Inflammatory macrophage treated with lipopolysaccharide for 1 hour (primary cell): ENCODE results near the gene COL6A2.
A peak's percentile ranks its signal among the peaks of the same experiment; 100 is the strongest.

Experiments
- DNase-seq, 2 donors: peaks; one replicate each; pipeline ENCODE4 v3.0.0-alpha.2; 2020 to 2022

Gene COL6A2

DNA sequence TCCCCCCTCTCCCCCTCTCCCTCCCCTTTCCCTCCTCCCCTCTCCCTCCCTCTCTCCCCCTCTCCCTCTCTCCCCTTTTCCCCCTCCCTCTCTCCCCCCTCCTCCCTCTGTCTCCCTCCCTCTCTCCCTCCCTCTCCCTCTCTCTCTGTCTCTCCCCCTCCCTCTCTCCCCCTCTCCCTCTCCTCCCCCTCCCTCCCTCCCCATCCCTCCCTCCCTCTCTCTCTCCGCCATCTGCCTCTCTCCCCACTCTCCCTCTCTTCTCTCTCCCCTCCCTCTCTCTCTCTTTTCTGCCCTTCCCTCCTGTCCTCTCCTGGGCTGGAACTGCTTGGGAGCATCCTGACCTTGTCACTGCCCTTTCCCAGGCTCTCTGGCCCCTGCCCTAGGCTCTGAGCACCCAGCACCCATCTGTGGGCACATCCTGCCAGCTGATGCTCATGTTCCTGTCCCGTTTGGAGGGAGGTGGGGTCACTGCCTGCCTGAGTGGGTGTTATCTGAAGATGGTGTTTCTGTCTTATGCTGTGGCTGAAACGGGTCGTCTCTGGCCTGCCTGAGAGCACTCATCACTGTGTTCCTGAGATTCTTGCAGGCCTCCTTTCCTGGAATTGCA is 46.7 kb downstream of the COL6A2 start:
- no peak for DNase-seq

GRCh38 chr21:46145159-46145839 is 47.4 kb downstream of the COL6A2 start:
- DNase-seq = no peak

DNA sequence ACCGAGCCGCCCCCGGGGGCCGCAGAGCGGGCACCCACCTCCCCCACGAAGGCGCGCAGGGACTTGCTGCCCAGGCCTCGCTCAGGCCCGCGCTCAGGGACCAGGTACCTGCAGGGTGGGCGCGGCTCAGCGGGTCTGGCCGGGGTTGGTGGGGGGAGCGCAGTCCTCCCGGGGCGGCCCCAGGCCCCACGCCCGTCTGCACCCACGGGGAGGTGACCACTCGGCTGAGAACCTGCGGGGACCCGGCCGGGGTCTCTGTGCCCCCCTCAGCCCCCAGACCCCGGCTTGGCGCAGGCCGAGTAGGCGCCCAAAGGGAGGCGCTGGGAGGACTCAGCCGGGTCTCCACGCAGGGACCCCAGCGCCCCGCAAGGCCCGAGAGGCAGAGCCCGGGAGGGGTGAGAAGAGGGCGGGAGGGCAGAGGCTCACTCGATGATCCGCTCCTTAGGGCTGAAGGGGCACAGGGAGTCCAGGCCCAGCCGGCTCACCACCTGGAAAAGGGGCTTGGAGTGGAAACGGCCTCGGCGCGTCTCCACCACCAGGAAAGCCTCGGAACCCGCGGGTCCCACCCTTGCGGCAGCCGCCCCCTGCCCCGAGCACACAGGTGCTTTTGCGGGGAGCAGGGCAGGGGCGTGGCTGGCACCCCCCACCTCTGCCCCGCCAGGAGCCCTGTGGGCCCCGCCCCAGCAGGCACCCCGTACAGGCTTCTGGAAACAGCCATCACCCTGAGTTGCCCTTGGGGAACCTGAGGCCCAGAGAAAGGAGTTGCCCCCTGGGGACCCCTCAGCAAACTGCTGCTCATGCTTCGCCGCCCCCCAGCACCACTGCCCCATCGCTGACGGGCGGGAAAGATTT is 48.2 kb downstream of the COL6A2 start:
- DNase-seq = no peak

GRCh38 chr21:46146856-46147255 is 48.9 kb downstream of the COL6A2 start:
- no peak for DNase-seq

DNA sequence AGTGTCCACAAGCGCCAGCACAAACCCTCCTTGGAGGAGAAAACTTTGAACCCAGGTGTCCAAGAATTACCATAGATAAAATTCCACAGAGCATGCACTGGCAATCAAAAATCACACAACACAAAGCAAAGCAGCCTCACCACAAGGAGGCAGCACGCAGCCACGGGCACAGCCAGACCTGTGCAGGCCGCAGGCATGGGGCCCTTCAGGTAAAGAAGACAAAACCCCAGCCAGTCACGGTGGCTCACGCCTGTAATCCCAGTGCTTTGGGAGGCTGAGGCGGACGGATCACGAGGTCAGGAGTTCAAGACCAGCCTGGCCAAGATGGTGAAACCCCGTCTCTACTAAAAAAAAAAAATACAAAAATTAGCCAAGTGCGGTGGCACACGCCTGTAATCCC is 49.5 kb downstream of the COL6A2 start:
- peak in 1 of 2 donors; percentile 2 for DNase-seq

DNA sequence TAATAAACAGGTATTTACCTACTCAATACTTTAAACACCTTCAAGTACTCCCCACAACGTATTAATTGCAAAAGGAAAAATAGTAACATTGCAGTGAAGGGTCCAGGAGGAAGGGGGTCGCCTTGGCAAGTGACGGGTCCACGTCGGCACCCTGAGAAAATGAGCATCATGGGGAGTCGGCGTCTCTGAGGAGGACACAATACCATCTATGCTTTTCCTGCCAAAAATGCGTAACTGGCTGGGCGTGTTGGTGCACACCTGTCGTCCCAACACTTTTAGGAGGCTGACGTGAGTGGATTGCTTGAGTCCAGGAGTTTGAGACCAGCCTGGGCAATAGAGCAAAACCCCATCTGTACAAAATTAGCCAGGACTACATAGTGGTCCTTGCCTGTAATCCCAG is 50.2 kb downstream of the COL6A2 start:
- no peak for DNase-seq

- no peak for DNase-seq
Observed at GRCh38 chr21:46149205-46149901, 51.4 kb downstream of the COL6A2 start.

DNA sequence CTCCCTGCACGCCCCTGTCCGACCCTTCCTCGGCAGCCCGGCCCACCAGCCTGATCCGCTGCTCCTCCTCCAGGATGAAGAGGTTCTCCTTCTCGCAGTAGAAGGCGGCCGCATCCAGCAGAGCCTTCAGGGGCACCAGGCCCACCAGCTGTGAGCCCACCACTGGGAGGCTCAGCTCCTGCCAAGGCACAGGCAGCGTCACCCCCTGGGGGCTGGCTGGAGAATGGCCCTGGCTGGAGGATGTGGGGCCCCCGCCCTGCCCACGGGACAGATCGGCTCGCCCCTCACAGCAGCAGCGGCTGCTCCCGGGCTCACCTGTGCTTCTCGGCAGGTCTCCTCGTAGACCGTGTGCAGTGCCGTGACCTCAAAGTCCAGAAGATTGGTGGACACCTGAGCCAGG is 52.2 kb downstream of the COL6A2 start:
- DNase-seq = no peak

DNA sequence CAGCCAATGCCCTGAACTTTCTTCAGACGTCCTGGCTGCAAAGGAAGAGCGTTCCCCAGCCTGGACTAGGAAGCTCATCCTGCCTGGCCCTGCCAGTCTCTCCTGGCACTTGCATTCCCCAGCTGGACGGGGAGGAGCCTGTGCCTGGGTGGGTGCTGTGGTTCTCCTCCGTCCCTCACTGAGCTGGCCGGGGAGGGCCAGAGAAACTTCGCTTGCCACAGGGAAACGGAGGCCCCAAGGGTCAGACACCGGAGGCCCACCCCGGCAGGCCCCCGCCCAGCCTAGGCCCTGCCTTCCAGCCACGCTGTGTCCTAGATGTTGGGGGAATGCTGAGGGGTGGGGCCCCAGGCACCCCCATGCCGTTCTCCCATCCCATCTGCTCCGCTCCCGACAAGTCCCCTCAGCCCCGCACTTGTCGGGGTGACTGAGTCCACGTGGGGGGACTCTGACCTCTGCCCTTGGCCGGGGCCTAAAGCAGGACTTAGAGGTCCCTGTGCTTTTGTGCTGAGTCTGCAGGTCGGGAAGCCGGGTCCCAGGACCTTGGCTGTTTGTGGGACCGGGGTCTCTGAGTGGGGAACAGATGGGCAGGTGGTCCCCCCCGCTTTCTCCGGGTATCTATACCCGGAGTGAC is 52.7 kb downstream of the COL6A2 start:
- DNase-seq = no peak

- DNase-seq = no peak
Observed at GRCh38 chr21:46151261-46151988, 53.5 kb downstream of the COL6A2 start.

DNA sequence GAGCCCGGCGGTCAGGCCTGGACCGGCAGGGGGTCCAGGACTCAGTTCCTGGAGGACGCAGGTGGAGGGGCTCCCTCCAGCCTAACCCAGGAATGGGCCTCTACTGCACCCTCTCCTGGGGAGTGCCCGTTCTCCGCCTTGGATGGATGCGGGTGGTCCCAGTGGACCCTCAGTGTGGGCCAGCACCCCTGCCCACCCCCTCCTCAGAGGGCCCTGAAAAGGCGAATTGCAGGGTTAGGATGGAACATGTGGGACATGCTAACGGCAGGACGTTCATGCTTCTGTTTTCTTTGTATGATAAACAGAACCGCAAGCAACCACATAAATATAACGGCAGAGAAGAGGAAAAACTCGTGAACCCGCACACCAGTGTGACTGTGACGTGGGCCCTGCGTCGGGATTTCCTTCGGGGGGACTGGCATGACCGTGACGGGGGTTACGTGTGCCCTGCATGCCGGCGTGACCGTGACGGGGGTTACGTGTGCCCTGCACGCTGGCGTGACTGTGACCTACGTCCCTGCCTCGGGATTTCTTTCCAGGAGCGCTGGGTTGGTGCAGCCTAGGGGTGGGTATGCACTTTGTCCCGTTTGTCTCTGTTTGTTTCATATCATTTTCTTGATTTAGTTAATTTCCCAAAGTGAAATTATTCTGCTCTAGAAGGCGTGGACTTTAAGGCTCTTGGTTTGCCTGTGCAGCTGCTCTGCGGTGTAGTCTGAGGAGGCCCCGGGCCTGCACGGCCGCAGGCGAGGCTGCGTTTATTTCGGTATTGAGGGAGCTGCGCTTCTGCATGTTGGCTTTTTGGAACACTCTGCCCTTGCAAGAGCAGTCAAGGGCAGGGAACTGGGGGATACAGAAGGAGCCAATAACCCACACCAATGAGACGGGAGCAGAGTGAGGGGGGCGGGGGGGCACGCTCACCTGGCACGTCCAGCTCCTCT is 54.3 kb downstream of the COL6A2 start:
- no peak for DNase-seq

DNA sequence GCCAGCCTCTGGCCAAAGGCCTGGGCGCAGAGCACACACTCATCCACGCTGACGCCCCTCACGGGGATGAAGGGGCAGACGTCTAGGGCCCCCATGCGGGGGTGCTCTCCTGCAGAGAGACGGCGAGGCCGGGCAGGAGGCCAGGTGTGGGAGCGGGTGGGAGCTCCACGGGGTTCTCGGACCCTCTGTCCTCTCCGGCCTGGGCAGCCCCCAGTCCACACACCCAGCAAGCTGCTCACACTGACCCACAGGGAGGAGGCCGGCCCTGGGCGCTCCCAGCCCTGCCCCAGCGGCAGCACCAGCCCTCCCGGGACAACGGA is 55.0 kb downstream of the COL6A2 start:
- no peak for DNase-seq

DNA sequence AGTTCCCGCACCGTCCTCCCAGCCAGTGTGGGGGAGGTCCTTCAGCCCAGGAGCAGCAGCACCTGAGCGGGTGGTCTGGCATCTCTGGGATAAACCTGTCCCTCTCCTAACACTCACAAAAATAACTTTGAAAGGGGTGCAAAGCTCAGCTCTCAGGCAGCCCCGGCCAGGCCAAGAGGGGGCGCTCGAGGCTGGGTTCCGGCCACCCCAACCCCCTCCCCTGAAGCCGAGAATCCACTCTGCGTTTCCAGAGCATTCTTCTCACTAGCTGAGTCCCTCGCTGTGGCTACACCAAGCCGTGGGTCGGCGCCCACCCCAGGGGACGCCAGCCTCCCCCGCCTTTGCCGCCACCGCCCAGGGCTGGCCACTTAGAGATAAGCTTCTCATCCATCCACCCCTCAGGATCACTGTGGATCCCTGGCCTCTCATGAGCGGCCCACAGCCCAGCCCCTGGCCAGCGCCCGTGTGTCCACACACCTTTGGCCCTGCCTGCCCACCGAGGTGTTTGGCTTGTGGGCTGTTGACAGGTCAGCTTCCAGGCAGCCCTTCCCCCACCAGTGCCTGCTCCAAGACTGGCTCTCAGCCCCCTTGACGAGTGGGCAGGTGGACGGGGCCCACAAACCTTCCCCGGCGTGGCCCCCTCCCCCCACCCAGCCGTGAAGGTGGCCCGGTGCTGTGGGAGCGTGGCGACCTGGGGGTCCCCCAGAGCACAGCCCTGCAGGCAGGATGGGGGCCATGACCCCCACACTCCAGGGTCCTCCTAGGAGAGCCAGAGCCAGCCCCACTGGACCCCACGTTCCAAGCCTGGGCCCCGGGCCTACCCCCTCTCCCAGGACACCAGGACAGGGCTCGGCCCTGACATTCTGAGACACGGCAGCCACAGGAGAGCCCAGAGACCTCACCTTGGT is 55.6 kb downstream of the COL6A2 start:
- DNase-seq = peak in 1 of 2 donors; percentile 44

- no peak for DNase-seq
Observed at GRCh38 chr21:46154155-46154954, 56.4 kb downstream of the COL6A2 start.

- no peak for DNase-seq
Observed at GRCh38 chr21:46154955-46155513, 57.1 kb downstream of the COL6A2 start.

DNA sequence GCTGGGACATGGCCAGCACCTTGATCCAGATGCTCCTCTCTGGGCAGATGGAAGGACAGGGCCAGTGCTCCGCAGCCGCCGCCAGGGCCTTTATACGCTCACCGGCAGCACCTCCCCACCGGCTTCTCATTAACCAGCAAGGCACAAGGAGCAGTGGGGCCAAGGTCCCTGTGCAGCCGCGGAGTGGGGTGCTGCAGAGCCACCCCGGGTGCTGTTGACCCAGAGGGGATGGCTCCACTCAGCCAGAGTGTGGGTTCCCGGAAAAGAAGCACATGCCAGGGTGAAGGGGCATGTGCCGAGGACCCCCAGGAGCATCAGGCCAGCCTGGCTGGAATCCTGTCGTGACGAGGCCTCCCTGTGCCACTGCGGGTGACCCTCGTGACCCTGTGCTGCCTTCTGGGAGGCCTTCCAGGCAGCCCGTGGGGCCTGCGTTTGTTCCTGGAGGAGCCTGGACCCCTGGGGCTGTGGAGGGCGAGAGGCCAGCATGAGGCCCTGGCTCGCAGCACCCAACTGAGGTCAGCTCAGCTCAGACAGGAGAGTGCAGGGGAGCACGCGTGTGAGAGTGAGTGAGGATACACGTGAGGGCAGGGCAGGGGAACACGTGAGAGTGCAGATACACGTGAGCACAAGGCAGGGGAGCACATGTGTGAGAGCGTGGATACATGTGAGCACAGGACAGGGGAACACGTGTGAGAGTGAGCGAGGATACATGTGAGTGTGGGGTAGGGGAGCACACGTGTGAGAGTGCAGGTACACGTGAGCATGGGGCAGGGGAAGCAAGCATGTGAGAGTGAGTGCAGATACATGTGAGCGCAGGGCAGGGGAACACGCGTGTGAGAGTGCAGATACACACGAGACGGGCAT is 57.8 kb downstream of the COL6A2 start, which contains the start of gene FTCD:
Gene FTCD (minus strand): TSS at position 66 of the 864 bp plus-strand sequence. CDS start 56 bp downstream, at position 10.
- no peak for DNase-seq

DNA sequence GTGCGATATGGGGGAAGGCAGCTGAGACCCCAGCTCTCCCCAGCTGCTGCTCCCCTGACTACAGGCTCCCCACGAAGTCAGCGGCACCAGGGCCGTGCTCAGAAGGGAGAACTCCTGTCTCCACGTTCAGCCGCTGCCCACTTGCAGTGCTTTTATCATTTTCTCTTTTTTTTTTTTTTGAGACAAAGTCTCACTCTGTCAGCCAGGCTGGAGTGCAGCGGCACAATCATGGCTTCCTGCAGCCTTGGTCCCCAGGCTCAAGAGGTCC is 58.4 kb downstream of the COL6A2 start:
- no peak for DNase-seq

GRCh38 chr21:46156678-46157077 is 58.8 kb downstream of the COL6A2 start:
- no peak for DNase-seq
